SK-N-SH (cell line): ENCODE data around the gene AFF3. TPM values are rescaled to one million over a fixed set of nuclear protein-coding genes. Genes with fewer than 3 reads are reported as not detected.

Source experiments
- CTCF ChIA-PET: fragments of 300-600, 350-600 bp; formaldehyde crosslinking; extraction: SDS; loops from one replicate; lab custom pipeline; 2021; lab: Yijun Ruan, JAX
- POLR2A ChIA-PET: fragments of 350-600 bp; sonication (Branson Sonifier 250); formaldehyde crosslinking; extraction: SDS; loops from one replicate; lab custom pipeline; 2020; ENCODE audit warnings: antibody characterized with exemption, inconsistent platforms; lab: Yijun Ruan, JAX
- DNase-seq: peaks from one replicate; pipeline ENCODE4 v3.0.0; 2012
- H2AFZ ChIP-seq: fragments of 200-600 bp; sonication (generic); 2 replicates; pipeline ENCODE4 v1.8.1; 2016; ENCODE audit warnings: antibody characterized with exemption, mild to moderate bottlenecking, low read depth
- H3F3A ChIP-seq: fragments of 200-600 bp; sonication (generic); replicated peaks from 2 replicates; pipeline ENCODE3; 2016; ENCODE audit warnings: antibody characterized with exemption, mild to moderate bottlenecking; ENCODE audit not compliant: insufficient read depth
- H3K27ac ChIP-seq, 2 experiments: fragments of 200-500 bp in 1 of 2; fragments of 200-600 bp in 1 of 2; sonication (Bioruptor generic) in 1 of 2; sonication (generic), shearing (Covaris generic) in 1 of 2; 2 replicates each; pipeline versions ENCODE4 v1.5.1 to v1.6.1; 2014 to 2016; ENCODE audit warnings: low read depth in 2 of 2, inconsistent platforms in 1 of 2, low read length in 1 of 2, mild to moderate bottlenecking in 1 of 2, mixed read lengths in 1 of 2
- H3K27me3 ChIP-seq: fragments of 200-600 bp; sonication (generic), shearing (Covaris generic); 2 replicates; pipeline ENCODE4 v1.6.1; 2016; ENCODE audit warnings: mixed run types; ENCODE audit not compliant: insufficient read depth
- H3K36me3 ChIP-seq, 2 experiments: fragments of 200-500 bp in 1 of 2; fragments of 200-600 bp in 1 of 2; sonication (Bioruptor generic) in 1 of 2; sonication (generic) in 1 of 2; replicated peaks in 1 of 2; 2 replicates each; pipeline versions ENCODE3 to v1.5.1; 2014 to 2016; ENCODE audit warnings: low read length in 1 of 2, mild to moderate bottlenecking in 1 of 2; ENCODE audit not compliant: insufficient read depth in 2 of 2, control insufficient read depth in 1 of 2
- H3K4me1 ChIP-seq, 2 experiments: fragments of 200-500 bp in 1 of 2; fragments of 200-600 bp in 1 of 2; sonication (Bioruptor generic) in 1 of 2; sonication (generic), shearing (Covaris generic) in 1 of 2; 2 replicates each; pipeline versions ENCODE4 v1.5.1 to v1.6.1; 2014 to 2016; ENCODE audit warnings: low read depth in 1 of 2, low read length in 1 of 2, mixed run types in 1 of 2; ENCODE audit not compliant: insufficient read depth in 2 of 2, control insufficient read depth in 1 of 2
- H3K4me2 ChIP-seq: fragments of 200-600 bp; sonication (generic), shearing (Covaris generic); 2 replicates; pipeline ENCODE4 v1.6.1; 2017; ENCODE audit warnings: mixed run types
- H3K4me3 ChIP-seq, 2 experiments: fragments of 200-500 bp in 1 of 2; fragments of 200-600 bp in 1 of 2; sonication (Bioruptor generic) in 1 of 2; sonication (generic), shearing (Covaris generic) in 1 of 2; 2 replicates each; pipeline versions ENCODE4 v1.5.1 to v1.8.1; 2014 to 2016; ENCODE audit warnings: low read depth in 2 of 2, inconsistent platforms in 1 of 2, low read length in 1 of 2, mild to moderate bottlenecking in 1 of 2, mixed read lengths in 1 of 2, moderate library complexity in 1 of 2
- H3K79me2 ChIP-seq: fragments of 200-600 bp; sonication (generic); 2 replicates; pipeline ENCODE4 v1.8.1; 2017; ENCODE audit warnings: mild to moderate bottlenecking; ENCODE audit not compliant: insufficient read depth
- H3K9ac ChIP-seq: fragments of 200-600 bp; sonication (generic); 2 replicates; pipeline ENCODE4 v1.6.1; 2017; ENCODE audit warnings: mixed run types
- H3K9me2 ChIP-seq: fragments of 200-600 bp; sonication (generic); 2 replicates; pipeline ENCODE4 v1.6.1; 2017; ENCODE audit warnings: mixed run types
- H3K9me3 ChIP-seq: fragments of 200-600 bp; sonication (generic); 2 replicates; pipeline ENCODE4 v1.6.1; 2017; ENCODE audit warnings: mixed run types, mild to moderate bottlenecking, moderate library complexity
- H4K20me1 ChIP-seq: fragments of 200-600 bp; sonication (generic); 2 replicates; pipeline ENCODE4 v1.6.1; 2017; ENCODE audit warnings: mild to moderate bottlenecking, mixed run types; ENCODE audit not compliant: insufficient read depth
- CHD2 ChIP-seq: fragments of 150-350 bp; IDR thresholded peaks from 2 replicates; pipeline ENCODE4 v1.6.1; 2018; ENCODE audit warnings: low read length; ENCODE audit not compliant: partially characterized antibody
- EP300 ChIP-seq, 2 experiments: IDR thresholded peaks; 2 replicates each; pipeline versions ENCODE4 v1.4.0 to v1.6.1; 2012; ENCODE audit warnings: borderline replicate concordance in 1 of 2, low read depth in 1 of 2, low read length in 1 of 2
- FOSL2 ChIP-seq: IDR thresholded peaks from 2 replicates; pipeline ENCODE4 v1.4.0; 2012; ENCODE audit warnings: low read depth, mild to moderate bottlenecking, moderate library complexity, borderline replicate concordance
- FOXJ3 ChIP-seq: sonication (generic); formaldehyde crosslinking; IDR thresholded peaks from 2 replicates; pipeline ENCODE4 v1.5.1; 2020; ENCODE audit warnings: mild to moderate bottlenecking, missing genetic modification reagents
- GABPA ChIP-seq: IDR thresholded peaks from 2 replicates; pipeline ENCODE4 v1.4.0; 2012; ENCODE audit warnings: low read depth, mild to moderate bottlenecking
- GATA2 ChIP-seq: sonication (generic); formaldehyde crosslinking; IDR thresholded peaks from 2 replicates; pipeline ENCODE4 v1.5.0; 2020; ENCODE audit warnings: mild to moderate bottlenecking, missing genetic modification reagents
- NRF1 ChIP-seq: IDR thresholded peaks from 2 replicates; pipeline ENCODE4 v1.6.1; 2012; ENCODE audit warnings: low read depth, mild to moderate bottlenecking, low read length
- POLR2AphosphoS5 ChIP-seq: IDR thresholded peaks from 2 replicates; pipeline ENCODE4 v1.6.1; 2012; ENCODE audit warnings: low read depth, low read length
- RCOR1 ChIP-seq: fragments of 150-350 bp; IDR thresholded peaks from 2 replicates; pipeline ENCODE4 v1.6.1; 2017; ENCODE audit warnings: antibody characterized with exemption, low read length
- RFX5 ChIP-seq: IDR thresholded peaks from 2 replicates; pipeline ENCODE4 v1.6.1; 2012; ENCODE audit warnings: mild to moderate bottlenecking, improper control_type of control experiment, low read length
- RXRA ChIP-seq: IDR thresholded peaks from 2 replicates; pipeline ENCODE4 v1.4.0; 2012; ENCODE audit warnings: low read depth, mild to moderate bottlenecking, borderline replicate concordance
- SMC3 ChIP-seq: IDR thresholded peaks from 2 replicates; pipeline ENCODE4 v1.6.1; 2012; ENCODE audit warnings: low read depth, low read length, improper control_type of control experiment
- WGBS: methylation state at CpG from one replicate; pipeline ENCODE4 v1.1.6; 2017; ENCODE audit warnings: low lambda C conversion rate; 5-methylcytosine and 5-hydroxymethylcytosine counted together
- polyA plus RNA-seq, 3 experiments: library from polyadenylated mRNA; depleted of rRNA; stranded (reverse); fragments of >200 nt; gene quantifications; 2 replicates each; pipeline ENCODE4 v1.2.3, GENCODE V29; 2012
- TF ChIP-seq, protein P1 (sequence below): IDR thresholded peaks from 2 replicates; pipeline ENCODE4 v1.4.0; 2012; ENCODE audit warnings: low read depth, borderline replicate concordance
- TF ChIP-seq, protein P2 (sequence below): IDR thresholded peaks from 2 replicates; pipeline ENCODE4 v1.4.0; 2012; ENCODE audit warnings: low read depth
- TF ChIP-seq, protein P3 (sequence below): IDR thresholded peaks from 2 replicates; pipeline ENCODE4 v1.6.1; 2012; ENCODE audit warnings: mild to moderate bottlenecking, low read depth, low read length, moderate library complexity

Gene AFF3
- polyA plus RNA-seq, 1 of the 3 experiments (the other 2 are of a cell fraction): 0.36 TPM

DNA sequence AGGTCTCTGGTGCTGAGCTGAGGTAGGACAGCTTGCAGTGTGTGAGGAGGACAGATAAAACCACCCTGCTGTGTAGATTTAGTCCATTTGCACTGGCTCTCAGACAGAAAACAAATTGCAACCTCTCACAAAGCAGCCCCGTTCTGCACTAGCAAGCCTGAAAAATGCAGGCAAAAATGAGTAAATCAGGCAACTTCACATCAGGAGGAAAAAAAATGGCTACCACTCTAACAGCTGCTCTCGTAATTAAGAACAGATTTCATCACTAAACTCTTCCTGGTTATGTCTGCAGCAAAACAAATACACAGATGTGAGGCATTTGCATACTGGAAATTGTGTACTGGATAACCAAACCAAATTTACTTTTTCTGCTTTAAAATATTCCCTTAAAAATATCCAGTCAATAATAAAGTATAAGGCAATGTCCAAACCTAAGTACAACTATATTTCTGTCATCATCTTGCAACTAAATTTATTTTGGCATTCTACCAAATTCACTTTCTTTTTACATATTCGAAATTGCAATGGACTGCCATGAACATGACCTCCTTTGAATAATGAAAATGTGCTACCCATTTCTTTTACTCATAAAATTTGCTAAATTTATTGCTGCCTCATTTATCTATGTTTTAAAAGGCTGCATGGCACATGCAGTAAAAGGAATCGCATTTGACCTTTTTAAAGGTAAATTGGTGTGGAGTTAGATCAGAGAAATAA, 157.4 kb downstream of the AFF3 start (continued):
- TF ChIP-seq, protein P1, sequence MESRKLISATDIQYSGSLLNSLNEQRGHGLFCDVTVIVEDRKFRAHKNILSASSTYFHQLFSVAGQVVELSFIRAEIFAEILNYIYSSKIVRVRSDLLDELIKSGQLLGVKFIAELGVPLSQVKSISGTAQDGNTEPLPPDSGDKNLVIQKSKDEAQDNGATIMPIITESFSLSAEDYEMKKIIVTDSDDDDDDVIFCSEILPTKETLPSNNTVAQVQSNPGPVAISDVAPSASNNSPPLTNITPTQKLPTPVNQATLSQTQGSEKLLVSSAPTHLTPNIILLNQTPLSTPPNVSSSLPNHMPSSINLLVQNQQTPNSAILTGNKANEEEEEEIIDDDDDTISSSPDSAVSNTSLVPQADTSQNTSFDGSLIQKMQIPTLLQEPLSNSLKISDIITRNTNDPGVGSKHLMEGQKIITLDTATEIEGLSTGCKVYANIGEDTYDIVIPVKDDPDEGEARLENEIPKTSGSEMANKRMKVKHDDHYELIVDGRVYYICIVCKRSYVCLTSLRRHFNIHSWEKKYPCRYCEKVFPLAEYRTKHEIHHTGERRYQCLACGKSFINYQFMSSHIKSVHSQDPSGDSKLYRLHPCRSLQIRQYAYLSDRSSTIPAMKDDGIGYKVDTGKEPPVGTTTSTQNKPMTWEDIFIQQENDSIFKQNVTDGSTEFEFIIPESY: no peak
- no peak; the same call in 1 of the 2 replicates for TF ChIP-seq GATA2 (CRISPR knock-in tag)
- no peak for TF ChIP-seq SMC3
- peak; percentile 12; the same call in 1 of the 2 replicates for TF ChIP-seq RCOR1
- TF ChIP-seq CHD2: peak; percentile 61
- TF ChIP-seq EP300 (IDR thresholded peaks at IDR 0.05; ENCODE audit: borderline replicate concordance in 1 of 2, low read depth in 1 of 2, low read length in 1 of 2): peak in 1 of 2 experiments; percentile 72; a peak in 1 of 4 replicates
- TF ChIP-seq, protein P2, sequence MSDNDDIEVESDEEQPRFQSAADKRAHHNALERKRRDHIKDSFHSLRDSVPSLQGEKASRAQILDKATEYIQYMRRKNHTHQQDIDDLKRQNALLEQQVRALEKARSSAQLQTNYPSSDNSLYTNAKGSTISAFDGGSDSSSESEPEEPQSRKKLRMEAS: no peak
- no peak for TF ChIP-seq POLR2AphosphoS5
- no peak for TF ChIP-seq RFX5
- no peak for TF ChIP-seq RXRA
- no peak for TF ChIP-seq FOXJ3 (CRISPR knock-in tag)

DNA sequence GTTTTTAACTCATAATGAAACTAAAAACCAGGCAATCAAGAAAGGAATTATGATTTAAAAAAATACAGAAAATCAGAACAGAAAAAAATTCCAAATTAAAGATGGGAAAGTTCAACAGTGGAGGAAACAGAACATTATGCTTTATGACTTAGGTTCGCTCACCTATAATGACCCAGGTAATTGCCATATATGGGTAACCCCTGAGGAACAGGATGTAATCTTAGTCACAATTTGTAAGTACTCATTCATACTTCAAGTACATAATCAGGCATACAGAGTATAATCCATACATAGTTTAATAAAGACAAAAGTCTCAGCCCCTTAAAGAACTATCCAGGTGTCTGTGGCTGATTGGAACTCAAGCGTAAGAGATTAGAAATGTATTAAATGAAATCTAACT, 159.6 kb downstream of the AFF3 start:
- H3K27ac ChIP-seq: peak overlapping the region in 1 of 2 experiments; percentile 99; a peak in 2 of 4 replicates
- H3F3A ChIP-seq: no peaks in the 10 kb centered on the region
- POLR2A ChIA-PET: no interaction called here
- H3K27me3 ChIP-seq: no peaks in the 10 kb centered on the region
- no peak overlapping the region for H3K9ac ChIP-seq
- TF ChIP-seq NRF1 (no peak), EP300 (IDR thresholded peaks at IDR 0.05; ENCODE audit: borderline replicate concordance in 1 of 2, low read depth in 1 of 2, low read length in 1 of 2) (no peak), RCOR1 (no peak), GABPA (no peak), SMC3 (no peak), FOSL2 (no peak)
- TF ChIP-seq, protein P3, sequence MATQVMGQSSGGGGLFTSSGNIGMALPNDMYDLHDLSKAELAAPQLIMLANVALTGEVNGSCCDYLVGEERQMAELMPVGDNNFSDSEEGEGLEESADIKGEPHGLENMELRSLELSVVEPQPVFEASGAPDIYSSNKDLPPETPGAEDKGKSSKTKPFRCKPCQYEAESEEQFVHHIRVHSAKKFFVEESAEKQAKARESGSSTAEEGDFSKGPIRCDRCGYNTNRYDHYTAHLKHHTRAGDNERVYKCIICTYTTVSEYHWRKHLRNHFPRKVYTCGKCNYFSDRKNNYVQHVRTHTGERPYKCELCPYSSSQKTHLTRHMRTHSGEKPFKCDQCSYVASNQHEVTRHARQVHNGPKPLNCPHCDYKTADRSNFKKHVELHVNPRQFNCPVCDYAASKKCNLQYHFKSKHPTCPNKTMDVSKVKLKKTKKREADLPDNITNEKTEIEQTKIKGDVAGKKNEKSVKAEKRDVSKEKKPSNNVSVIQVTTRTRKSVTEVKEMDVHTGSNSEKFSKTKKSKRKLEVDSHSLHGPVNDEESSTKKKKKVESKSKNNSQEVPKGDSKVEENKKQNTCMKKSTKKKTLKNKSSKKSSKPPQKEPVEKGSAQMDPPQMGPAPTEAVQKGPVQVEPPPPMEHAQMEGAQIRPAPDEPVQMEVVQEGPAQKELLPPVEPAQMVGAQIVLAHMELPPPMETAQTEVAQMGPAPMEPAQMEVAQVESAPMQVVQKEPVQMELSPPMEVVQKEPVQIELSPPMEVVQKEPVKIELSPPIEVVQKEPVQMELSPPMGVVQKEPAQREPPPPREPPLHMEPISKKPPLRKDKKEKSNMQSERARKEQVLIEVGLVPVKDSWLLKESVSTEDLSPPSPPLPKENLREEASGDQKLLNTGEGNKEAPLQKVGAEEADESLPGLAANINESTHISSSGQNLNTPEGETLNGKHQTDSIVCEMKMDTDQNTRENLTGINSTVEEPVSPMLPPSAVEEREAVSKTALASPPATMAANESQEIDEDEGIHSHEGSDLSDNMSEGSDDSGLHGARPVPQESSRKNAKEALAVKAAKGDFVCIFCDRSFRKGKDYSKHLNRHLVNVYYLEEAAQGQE: no peak
- TF ChIP-seq, all 33 proteins: peak for 0
- H3K79me2 ChIP-seq: no peaks in the 10 kb centered on the region
- H3K36me3 ChIP-seq: no peaks in the 10 kb centered on the region
- CTCF ChIA-PET: no interaction called here
- no peaks in the 10 kb centered on the region for H4K20me1 ChIP-seq
- no peaks in the 10 kb centered on the region for H3K9me2 ChIP-seq
- peaks cover 0 to 22% of the 10 kb centered on the region in 2 experiments; a peak in 2 of 4 replicates for H3K4me1 ChIP-seq
- no peak overlapping the region for H2AFZ ChIP-seq
- WGBS: 66% methylated on average over 2 of the region's 2 CpGs
- no peaks in the 10 kb centered on the region for H3K9me3 ChIP-seq
- no peak for DNase-seq
- no peak overlapping the region for H3K4me3 ChIP-seq
- H3K4me2 ChIP-seq: no peak overlapping the region
